HPDE6-E6E7 (cell line): Measurements from ENCODE around the gene BCKDHB.
A peak's percentile ranks its signal among the peaks of the same experiment; 100 is the strongest.

Experiments
- DNase-seq: peaks from one replicate; pipeline ENCODE4 v3.0.0; 2011; ENCODE audit warnings: missing footprints; ENCODE audit errors: extremely low spot score

BCKDHB gene

GRCh38 chr6:80330961-80331360, 224.5 kb downstream of the BCKDHB start:
- DNase-seq = no peak

GRCh38 chr6:80331522-80331921, 225.1 kb downstream of the BCKDHB start:
- DNase-seq = no peak

- no peak for DNase-seq
Measured at GRCh38 chr6:80331974-80332373, 225.5 kb downstream of the BCKDHB start.

- DNase-seq = no peak
Measured at GRCh38 chr6:80333342-80333741, 226.9 kb downstream of the BCKDHB start.

GRCh38 chr6:80335121-80335531, 228.7 kb downstream of the BCKDHB start:
- DNase-seq = no peak

- no peak for DNase-seq
Measured at GRCh38 chr6:80336911-80337310, 230.4 kb downstream of the BCKDHB start.

- peak; percentile 20 for DNase-seq
Measured at GRCh38 chr6:80338201-80338836, 231.8 kb downstream of the BCKDHB start.

- DNase-seq = no peak
Measured at GRCh38 chr6:80339421-80339820, 232.9 kb downstream of the BCKDHB start.

- no peak for DNase-seq
Measured at GRCh38 chr6:80340280-80340679, 233.8 kb downstream of the BCKDHB start.

GRCh38 chr6:80340686-80341085, 234.2 kb downstream of the BCKDHB start:
- no peak for DNase-seq

GRCh38 chr6:80341330-80341729, 234.9 kb downstream of the BCKDHB start:
- no peak for DNase-seq

GRCh38 chr6:80343511-80343910, 237.0 kb downstream of the BCKDHB start:
- DNase-seq = no peak

GRCh38 chr6:80347101-80347500, 240.6 kb downstream of the BCKDHB start:
- no peak for DNase-seq

GRCh38 chr6:80348263-80348662, 241.8 kb downstream of the BCKDHB start:
- DNase-seq = no peak

- no peak for DNase-seq
Measured at GRCh38 chr6:80356000-80356399, 249.5 kb downstream of the BCKDHB start.

- DNase-seq = no peak
Measured at GRCh38 chr6:80356545-80356944, 250.1 kb downstream of the BCKDHB start.

GRCh38 chr6:80357081-80357480, 250.6 kb downstream of the BCKDHB start:
- DNase-seq = no peak

GRCh38 chr6:80357674-80358073, 251.2 kb downstream of the BCKDHB start:
- no peak for DNase-seq

- no peak for DNase-seq
Measured at GRCh38 chr6:80363501-80364122, 257.1 kb downstream of the BCKDHB start.

- no peak for DNase-seq
Measured at GRCh38 chr6:80364149-80364548, 257.7 kb downstream of the BCKDHB start.

- DNase-seq = no peak
Measured at GRCh38 chr6:80366051-80366450, 259.6 kb downstream of the BCKDHB start.

GRCh38 chr6:80366714-80367113, 260.2 kb downstream of the BCKDHB start:
- DNase-seq = no peak

GRCh38 chr6:80376411-80376810, 269.9 kb downstream of the BCKDHB start:
- DNase-seq = no peak

- no peak for DNase-seq
Measured at GRCh38 chr6:80380566-80380965, 274.1 kb downstream of the BCKDHB start.
